Measurements from ENCODE around the gene KRTAP10-4.

DNA sequence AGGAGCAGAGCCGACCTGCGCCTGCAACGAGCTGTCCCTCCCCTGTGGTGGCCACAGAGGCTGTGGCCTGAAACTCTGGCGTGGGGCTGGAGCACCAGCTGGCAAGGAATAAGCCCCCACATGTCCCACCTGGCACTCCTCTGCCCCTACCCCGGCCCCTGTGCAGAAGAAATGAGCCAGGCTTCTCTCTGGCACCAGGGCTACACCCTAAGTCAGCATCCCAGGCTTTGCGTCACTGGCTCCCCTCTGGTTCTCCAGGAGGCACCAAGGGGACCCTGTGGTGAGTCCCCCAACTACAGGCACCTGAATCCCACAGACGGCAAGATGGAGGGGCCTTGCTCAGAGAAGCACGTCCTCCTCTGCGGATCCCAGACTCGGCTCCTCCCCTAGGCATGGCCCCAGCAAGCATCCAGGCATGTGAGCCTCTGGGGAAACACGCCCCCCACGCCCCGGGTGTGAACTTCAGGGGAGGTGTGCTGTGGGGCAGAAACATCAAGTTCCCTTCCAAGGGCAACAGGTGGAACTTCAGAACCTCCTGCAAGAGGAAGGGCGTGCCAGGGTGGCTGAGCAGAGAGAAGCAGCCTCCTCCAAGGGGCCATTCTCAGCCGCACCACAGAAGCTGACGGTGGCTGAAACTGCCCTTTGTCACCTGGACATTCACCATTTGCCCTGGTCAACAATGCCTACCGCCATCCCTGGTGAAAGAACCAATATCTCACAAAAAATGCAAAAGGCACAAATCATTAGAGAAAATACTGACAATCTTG, 29.8 kb downstream of the KRTAP10-4 start:
- TF ChIP-seq, protein P1, sequence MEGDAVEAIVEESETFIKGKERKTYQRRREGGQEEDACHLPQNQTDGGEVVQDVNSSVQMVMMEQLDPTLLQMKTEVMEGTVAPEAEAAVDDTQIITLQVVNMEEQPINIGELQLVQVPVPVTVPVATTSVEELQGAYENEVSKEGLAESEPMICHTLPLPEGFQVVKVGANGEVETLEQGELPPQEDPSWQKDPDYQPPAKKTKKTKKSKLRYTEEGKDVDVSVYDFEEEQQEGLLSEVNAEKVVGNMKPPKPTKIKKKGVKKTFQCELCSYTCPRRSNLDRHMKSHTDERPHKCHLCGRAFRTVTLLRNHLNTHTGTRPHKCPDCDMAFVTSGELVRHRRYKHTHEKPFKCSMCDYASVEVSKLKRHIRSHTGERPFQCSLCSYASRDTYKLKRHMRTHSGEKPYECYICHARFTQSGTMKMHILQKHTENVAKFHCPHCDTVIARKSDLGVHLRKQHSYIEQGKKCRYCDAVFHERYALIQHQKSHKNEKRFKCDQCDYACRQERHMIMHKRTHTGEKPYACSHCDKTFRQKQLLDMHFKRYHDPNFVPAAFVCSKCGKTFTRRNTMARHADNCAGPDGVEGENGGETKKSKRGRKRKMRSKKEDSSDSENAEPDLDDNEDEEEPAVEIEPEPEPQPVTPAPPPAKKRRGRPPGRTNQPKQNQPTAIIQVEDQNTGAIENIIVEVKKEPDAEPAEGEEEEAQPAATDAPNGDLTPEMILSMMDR (conservative IDR thresholded peaks at IDR 0.05 in 1 of 2, IDR thresholded peaks at IDR 0.05 in 1 of 2; ENCODE audit: low read depth in 1 of 2, low read length in 2 of 2) = no peak
- TF ChIP-seq EZH2 (IDR thresholded peaks at IDR 0.05; ENCODE audit: low read length, missing control alignments) = no peak
